ENCODE measurements around the gene PLSCR3.

GRCh38 chr17:7431231-7431630 is 36.9 kb upstream of the PLSCR3 start:
- TF ChIP-seq POLR2A (IDR thresholded peaks at IDR 0.05) (no peak), CTCF (IDR thresholded peaks at IDR 0.05) (no peak)

Measured in thyroid gland (tissue), 4 donors.